Stimulated activated CD8-positive, alpha-beta memory T cell treated with anti-CD3 and anti-CD28 coated beads, Interleukin-15, amount 100 ng/mL, for 48 hours (primary cell): ENCODE measurements around the gene LIMK1.

Source experiments
- DNase-seq, 2 donors: peaks; one replicate each; pipeline ENCODE4 v3.0.0-alpha.2; 2020; ENCODE audit warnings: low read depth in 2 of 2

LIMK1 gene

GRCh38 chr7:74056096-74056915 lies 27.3 kb upstream of the LIMK1 start:
- no peak for DNase-seq

DNA sequence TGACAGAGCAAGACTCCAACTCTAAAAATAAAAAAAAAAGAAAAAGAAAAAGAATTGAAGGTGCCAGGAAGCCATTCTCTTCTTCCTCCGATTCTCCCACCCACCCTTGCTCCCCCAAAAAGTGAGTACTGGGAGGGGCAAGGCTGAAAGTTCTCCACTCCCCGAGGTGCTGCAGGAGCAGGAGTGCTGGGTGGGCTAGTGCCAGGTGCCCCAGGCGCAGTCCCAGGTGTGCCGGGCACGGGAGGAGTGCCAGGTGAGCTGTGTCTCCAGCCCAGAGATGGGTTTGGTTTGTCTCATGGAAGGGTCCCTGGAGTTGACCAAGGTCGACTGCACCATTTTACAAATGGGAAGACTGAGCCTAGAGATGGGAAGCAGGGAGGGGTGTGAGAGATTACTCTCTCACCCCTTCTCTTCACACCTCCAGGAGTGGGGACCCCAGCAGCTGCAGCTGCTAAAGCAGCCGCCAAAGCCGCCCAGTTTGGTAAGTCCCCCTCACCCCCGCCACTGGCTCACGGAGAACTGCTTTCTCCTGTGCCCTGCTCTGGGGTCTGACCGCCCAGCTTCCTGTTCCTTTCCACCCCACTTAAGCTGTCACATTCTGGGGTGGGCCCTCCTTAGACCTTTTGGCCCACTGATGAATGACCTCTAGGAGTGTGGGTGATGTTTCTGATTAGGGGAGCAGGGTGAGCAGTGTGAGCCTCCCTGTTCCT lies 26.2 kb upstream of the LIMK1 start:
- no peak for DNase-seq

- DNase-seq = no peak
Observed at GRCh38 chr7:74057987-74058386, 25.6 kb upstream of the LIMK1 start.

GRCh38 chr7:74058486-74058885 lies 25.1 kb upstream of the LIMK1 start:
- DNase-seq = no peak

GRCh38 chr7:74059037-74059436 lies 24.6 kb upstream of the LIMK1 start:
- DNase-seq = no peak

GRCh38 chr7:74059681-74060588 lies 23.7 kb upstream of the LIMK1 start:
- no peak for DNase-seq

DNA sequence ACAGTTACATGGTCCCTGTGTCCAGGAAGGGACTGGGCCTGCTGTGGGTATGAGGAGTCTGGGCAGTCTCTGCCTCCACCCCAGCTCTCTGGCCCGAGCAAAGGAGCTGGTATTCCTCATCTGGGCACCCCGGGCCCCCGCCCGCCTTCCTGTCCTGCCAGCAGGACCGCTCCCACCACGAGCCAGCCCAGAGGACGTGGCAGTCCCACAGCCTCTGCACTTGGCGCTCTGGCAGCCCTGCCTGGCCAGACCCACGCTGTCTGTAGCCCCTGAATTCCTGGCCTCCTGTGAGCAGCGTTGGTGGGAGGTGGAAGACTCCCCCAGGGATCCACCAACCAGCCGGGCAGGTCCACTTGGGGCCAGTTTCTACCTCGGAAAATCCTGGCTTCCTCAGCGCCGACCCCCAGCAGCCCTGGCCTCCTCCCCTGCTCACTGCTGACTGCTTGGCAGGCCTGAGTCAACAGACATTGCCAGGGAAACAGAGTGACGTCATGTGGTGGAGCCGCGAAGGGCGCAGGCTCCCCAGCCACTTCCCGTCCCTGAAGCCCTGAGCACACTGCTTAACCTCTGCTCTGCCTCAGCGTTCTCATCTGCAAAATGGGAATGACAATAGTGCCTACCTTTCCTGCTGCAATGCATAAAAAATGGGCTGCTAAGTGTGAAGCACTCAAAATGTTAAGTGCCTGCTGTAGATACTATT lies 21.6 kb upstream of the LIMK1 start:
- peak; percentile 35 to 63 for DNase-seq

- DNase-seq = no peak
Observed at GRCh38 chr7:74063223-74063641, 20.4 kb upstream of the LIMK1 start.

DNA sequence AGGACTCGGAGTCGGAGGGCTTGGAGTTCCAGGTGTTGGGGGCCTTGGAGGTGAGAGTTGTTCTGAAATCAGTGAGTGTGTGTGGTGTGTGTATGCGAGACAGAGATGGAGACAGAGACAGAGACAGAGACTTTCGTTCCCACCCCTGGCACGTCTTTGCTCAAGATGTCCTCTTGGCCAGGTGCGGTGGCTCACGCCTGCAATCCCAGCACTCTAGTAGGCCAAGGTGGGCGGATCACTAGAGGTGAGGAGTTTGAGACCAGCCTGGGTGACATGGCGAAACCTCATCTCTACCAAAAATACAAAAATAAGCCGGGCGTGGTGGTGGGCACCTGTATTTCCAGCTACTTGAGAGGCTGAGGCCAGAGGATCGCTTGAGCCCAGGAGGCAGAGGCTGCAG lies 20.0 kb upstream of the LIMK1 start:
- DNase-seq = no peak

- DNase-seq = no peak
Observed at GRCh38 chr7:74064696-74065095, 18.9 kb upstream of the LIMK1 start.

DNA sequence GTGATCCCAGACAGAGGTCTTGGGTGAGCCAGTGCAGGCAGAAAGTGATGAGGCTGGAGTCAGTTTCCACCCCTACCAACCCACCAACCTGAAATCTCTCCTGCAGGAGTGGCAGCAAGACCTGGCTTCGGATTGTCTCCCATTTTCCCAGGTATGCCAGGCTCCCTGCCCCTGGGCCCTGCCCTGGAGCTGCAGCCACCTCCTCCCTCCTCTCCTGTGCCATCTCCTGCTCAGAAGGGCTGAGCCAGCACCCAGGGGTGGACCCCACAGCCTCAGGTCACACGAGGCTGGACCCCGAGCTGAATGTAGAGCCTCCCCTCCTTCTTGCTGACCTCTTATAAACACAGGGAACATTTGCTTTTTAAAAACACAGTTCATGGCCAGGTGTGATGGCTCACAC lies 17.0 kb upstream of the LIMK1 start:
- no peak for DNase-seq

DNA sequence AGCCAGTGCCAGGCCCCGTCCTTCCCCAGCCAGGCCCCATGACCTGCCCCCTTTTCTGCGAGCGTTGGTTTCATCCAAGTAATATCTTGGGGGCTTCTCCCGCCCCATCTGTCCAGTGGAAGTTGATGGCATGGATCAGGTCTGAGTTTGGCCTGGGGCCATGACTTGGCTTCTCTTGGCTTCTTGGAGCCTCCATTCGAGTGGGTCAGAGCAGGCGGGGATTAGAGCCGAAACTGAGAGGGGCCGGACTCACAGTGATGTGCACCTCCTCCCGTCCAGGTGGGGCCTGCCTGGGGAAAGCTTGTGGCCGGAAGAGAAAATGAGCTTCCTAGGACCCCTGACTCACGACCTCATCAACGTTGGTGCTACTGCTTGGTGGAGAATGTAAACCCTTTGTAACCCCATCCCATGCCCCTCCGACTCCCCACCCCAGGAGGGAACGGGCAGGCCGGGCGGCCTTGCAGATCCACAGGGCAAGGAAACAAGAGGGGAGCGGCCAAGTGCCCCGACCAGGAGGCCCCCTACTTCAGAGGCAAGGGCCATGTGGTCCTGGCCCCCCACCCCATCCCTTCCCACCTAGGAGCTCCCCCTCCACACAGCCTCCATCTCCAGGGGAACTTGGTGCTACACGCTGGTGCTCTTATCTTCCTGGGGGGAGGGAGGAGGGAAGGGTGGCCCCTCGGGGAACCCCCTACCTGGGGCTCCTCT lies 15.1 kb upstream of the LIMK1 start:
- no peak for DNase-seq

DNA sequence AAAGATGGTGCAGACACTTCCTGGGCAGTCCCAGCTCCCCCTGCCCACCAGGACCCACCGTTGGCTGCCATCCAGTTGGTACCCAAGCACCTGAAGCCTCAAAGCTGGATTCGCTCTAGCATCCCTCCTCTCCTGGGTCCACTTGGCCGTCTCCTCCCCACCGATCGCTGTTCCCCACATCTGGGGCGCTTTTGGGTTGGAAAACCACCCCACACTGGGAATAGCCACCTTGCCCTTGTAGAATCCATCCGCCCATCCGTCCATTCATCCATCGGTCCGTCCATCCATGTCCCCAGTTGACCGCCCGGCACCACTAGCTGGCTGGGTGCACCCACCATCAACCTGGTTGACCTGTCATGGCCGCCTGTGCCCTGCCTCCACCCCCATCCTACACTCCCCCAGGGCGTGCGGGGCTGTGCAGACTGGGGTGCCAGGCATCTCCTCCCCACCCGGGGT lies 14.5 kb upstream of the LIMK1 start:
- DNase-seq = no peak

- no peak for DNase-seq
Observed at GRCh38 chr7:74069790-74070618, 13.6 kb upstream of the LIMK1 start.

GRCh38 chr7:74070619-74070921 lies 13.0 kb upstream of the LIMK1 start:
- no peak for DNase-seq

DNA sequence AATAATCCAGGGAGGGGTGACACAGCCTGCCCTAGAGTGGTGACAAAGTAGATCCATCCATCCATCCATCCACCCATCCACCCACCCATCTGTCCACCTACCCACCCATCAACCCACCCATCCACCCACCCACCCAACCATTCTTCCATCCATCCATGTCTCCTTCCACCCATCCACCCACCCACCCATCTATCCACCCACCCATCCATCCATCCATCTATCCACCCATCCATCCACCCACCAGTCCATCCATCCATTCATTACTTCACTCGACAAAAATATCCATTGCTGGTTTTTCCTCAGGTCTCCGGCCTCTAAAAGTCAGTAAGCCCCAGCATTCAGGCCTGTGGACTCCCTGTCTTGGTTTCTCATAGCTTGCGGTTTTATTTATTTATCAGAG lies 12.5 kb upstream of the LIMK1 start:
- DNase-seq = no peak

DNA sequence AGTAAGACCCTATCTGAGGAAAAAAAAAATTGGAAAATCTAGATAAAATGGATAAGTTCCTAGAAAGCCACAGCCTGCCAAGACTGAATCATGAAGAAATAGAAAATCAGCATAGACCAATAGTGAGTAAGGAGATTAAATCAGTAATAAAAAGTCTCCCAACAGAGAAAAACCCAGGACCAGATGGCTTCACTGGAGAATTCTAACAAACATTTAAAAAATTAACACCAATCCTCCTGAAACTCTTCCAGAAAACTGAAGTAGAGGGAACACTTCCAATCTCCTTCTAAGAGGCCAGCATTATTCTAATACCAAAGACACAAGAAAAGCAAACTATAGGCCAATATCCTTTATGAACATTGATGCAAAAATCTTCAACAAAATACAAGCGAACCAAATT lies 8.8 kb upstream of the LIMK1 start:
- DNase-seq = no peak

DNA sequence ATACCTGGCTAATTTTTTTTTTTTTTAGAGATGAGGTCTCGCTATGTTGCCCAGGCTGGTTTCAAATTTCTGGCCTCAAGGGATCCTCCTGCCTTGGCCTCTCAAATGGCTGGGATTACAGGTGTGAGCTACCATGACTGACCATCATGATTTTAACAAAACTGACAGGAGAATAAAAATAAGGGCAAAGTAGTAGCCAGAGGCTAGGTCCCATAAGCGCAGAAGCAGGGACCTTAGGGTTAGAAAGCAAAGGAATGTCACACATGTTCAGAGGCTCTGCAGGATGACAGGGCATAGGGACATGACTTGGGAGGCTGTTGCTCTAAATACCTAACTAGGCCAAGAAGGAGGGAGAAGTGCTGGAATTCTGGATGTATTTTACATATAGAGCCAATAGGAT lies 5.1 kb upstream of the LIMK1 start:
- DNase-seq = no peak

GRCh38 chr7:74082770-74083116 lies 861 bp upstream of the LIMK1 start:
- no peak for DNase-seq
